Loucy (cell line): ENCODE data around the gene DHDDS.
"Not testable (repeated sequence)": the region's sequence is repeated elsewhere in the genome, so short reads cannot be mapped to it uniquely, and the experiment has no call there.

Source experiments
- EZH2phosphoT487 ChIP-seq: fragments of 200-600 bp; IDR thresholded peaks from 2 replicates; pipeline ENCODE4 v1.6.1; 2018; ENCODE audit warnings: antibody characterized with exemption, mild to moderate bottlenecking, moderate library complexity, borderline replicate concordance
- TF ChIP-seq, protein P1 (sequence below): fragments of 200-600 bp; sonication (generic); conservative IDR thresholded peaks from 2 replicates; pipeline ENCODE4 v1.5.1; 2014; ENCODE audit warnings: mild to moderate bottlenecking, antibody characterized with exemption, low read length

DNA sequence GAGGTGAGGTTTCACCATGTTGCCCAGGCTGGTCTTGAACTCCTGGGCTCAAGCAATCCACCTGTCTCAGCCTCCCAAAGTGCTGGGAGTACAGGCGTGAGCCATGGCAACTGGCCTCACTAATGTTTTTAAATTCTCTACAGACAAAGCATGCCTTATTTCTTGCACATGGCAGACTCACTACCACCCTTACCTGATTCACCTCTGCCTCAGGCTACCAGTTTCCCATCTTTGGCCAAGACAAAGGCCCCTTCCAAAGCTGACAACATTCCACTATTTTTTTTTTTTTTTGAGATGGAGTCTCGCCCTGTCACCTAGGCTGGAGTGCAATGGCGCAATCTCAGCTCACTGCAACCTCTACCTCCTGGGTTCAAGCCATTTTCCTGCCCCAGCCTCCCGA is 83.7 kb downstream of the DHDDS start:
- TF ChIP-seq, protein P1, sequence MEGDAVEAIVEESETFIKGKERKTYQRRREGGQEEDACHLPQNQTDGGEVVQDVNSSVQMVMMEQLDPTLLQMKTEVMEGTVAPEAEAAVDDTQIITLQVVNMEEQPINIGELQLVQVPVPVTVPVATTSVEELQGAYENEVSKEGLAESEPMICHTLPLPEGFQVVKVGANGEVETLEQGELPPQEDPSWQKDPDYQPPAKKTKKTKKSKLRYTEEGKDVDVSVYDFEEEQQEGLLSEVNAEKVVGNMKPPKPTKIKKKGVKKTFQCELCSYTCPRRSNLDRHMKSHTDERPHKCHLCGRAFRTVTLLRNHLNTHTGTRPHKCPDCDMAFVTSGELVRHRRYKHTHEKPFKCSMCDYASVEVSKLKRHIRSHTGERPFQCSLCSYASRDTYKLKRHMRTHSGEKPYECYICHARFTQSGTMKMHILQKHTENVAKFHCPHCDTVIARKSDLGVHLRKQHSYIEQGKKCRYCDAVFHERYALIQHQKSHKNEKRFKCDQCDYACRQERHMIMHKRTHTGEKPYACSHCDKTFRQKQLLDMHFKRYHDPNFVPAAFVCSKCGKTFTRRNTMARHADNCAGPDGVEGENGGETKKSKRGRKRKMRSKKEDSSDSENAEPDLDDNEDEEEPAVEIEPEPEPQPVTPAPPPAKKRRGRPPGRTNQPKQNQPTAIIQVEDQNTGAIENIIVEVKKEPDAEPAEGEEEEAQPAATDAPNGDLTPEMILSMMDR = not testable (repeated sequence)
- not testable (repeated sequence) for TF ChIP-seq EZH2phosphoT487
